GM23338 (cell line): ENCODE results near the gene CKB. TPM values are rescaled to one million over a fixed set of nuclear protein-coding genes. Genes with fewer than 3 reads are reported as not detected.

Experiments used
- ATAC-seq: fragments of 200-7000 bp; cut with Tn5 transposase; 3 replicates; pipeline ENCODE4 v1.9.1; 2020
- DNase-seq: peaks from one replicate; pipeline ENCODE4 v3.0.0-alpha.2; 2015; ENCODE audit warnings: low spot score
- H2AFZ ChIP-seq: fragments of 200-600 bp; sonication (generic); 2 replicates; pipeline ENCODE4 v1.8.0; 2016; ENCODE audit warnings: antibody characterized with exemption, mild to moderate bottlenecking, moderate library complexity
- H3F3A ChIP-seq: fragments of 200-600 bp; sonication (generic); replicated peaks from 2 replicates; pipeline ENCODE4 v1.8.0; 2017; ENCODE audit warnings: antibody characterized with exemption, mixed run types, low read depth
- H3K27ac ChIP-seq: fragments of 200-600 bp; sonication (generic); 2 replicates; pipeline ENCODE4 v1.6.1; 2016; ENCODE audit warnings: low read depth
- H3K27me3 ChIP-seq: fragments of 200-600 bp; sonication (generic); 2 replicates; pipeline ENCODE4 v1.8.0; 2016; ENCODE audit warnings: mild to moderate bottlenecking, mixed run types, moderate library complexity; ENCODE audit not compliant: insufficient read depth
- H3K36me3 ChIP-seq: fragments of 200-600 bp; sonication (generic); 2 replicates; pipeline ENCODE4 v1.8.0; 2016; ENCODE audit warnings: mild to moderate bottlenecking; ENCODE audit not compliant: insufficient read depth
- H3K4me1 ChIP-seq: fragments of 200-600 bp; sonication (generic); 2 replicates; pipeline ENCODE4 v1.8.0; 2016; ENCODE audit warnings: mild to moderate bottlenecking, moderate library complexity; ENCODE audit not compliant: insufficient read depth
- H3K4me2 ChIP-seq: fragments of 200-600 bp; sonication (generic); 2 replicates; pipeline ENCODE4 v1.7.1; 2017; ENCODE audit warnings: mixed run types
- H3K4me3 ChIP-seq: fragments of 200-600 bp; sonication (generic); 2 replicates; pipeline ENCODE4 v1.6.1; 2016; ENCODE audit warnings: mixed run types
- H3K79me2 ChIP-seq: fragments of 200-600 bp; sonication (generic); replicated peaks from 2 replicates; pipeline ENCODE4 v1.8.0; 2017; ENCODE audit warnings: mild to moderate bottlenecking; ENCODE audit not compliant: insufficient read depth
- H3K9me2 ChIP-seq: fragments of 200-600 bp; sonication (generic); 2 replicates; pipeline ENCODE4 v1.8.0; 2017; ENCODE audit not compliant: insufficient read depth
- H4K20me1 ChIP-seq: fragments of 200-600 bp; sonication (generic); replicated peaks from 2 replicates; pipeline ENCODE4 v1.8.0; 2017; ENCODE audit warnings: mild to moderate bottlenecking; ENCODE audit not compliant: insufficient read depth
- H3K27ac Mint-ChIP-seq: 2 replicates; pipeline ENCODE4 v1.8.0; 2020; ENCODE audit warnings: inconsistent platforms, mild to moderate bottlenecking, moderate library complexity, mixed read lengths
- H3K27me3 Mint-ChIP-seq: 3 replicates; pipeline ENCODE4 v1.8.0; 2022; ENCODE audit warnings: low read depth, mild to moderate bottlenecking, moderate library complexity, mixed read lengths, inconsistent platforms; ENCODE audit not compliant: insufficient read depth, poor library complexity
- H3K36me3 Mint-ChIP-seq: 3 replicates; pipeline ENCODE4 v1.8.0; 2021; ENCODE audit warnings: low read depth, mild to moderate bottlenecking, inconsistent platforms, moderate library complexity, mixed read lengths
- H3K4me1 Mint-ChIP-seq: 3 replicates; pipeline ENCODE4 v1.8.0; 2020; ENCODE audit warnings: mild to moderate bottlenecking, inconsistent platforms, mixed read lengths
- H3K4me3 Mint-ChIP-seq: 3 replicates; pipeline ENCODE4 v1.8.0; 2021; ENCODE audit warnings: moderate library complexity, mild to moderate bottlenecking, inconsistent platforms, mixed read lengths
- H3K9me3 Mint-ChIP-seq: 3 replicates; pipeline ENCODE4 v1.8.0; 2020; ENCODE audit warnings: moderate library complexity, mild to moderate bottlenecking, inconsistent platforms, mixed read lengths
- CREB1 ChIP-seq: fragments of 250-450 bp; sonication (Bioruptor Pico); IDR thresholded peaks from 2 replicates; pipeline ENCODE4 v1.5.0; 2020; ENCODE audit warnings: low read depth, mild to moderate bottlenecking, moderate library complexity
- CTCF ChIP-seq, 2 experiments: fragments of 200-600 bp in 1 of 2; sonication (generic) in 1 of 2; conservative IDR thresholded peaks; 2 replicates each; pipeline versions ENCODE4 v1.5.1 to v1.6.1; 2016 to 2017; ENCODE audit warnings: antibody characterized with exemption in 2 of 2, low read depth in 2 of 2, mild to moderate bottlenecking in 2 of 2, moderate library complexity in 1 of 2
- ETS1 ChIP-seq: IDR thresholded peaks from 2 replicates; pipeline ENCODE4 v1.6.1; 2016; ENCODE audit warnings: antibody characterized with exemption
- EZH2phosphoT487 ChIP-seq: fragments of 200-600 bp; sonication (generic); IDR thresholded peaks from one replicate; pipeline ENCODE4 v1.8.1; 2018; ENCODE audit warnings: antibody characterized with exemption; ENCODE audit not compliant: unreplicated experiment
- NANOG ChIP-seq: IDR thresholded peaks from 2 replicates; pipeline ENCODE4 v1.6.1; 2016; ENCODE audit warnings: antibody characterized with exemption, borderline replicate concordance
- POLR2AphosphoS5 ChIP-seq: IDR thresholded peaks from 2 replicates; pipeline ENCODE4 v1.6.1; 2016; ENCODE audit warnings: antibody characterized with exemption, low read depth
- REST ChIP-seq: IDR thresholded peaks from one replicate; pipeline ENCODE4 v1.6.1; 2018; ENCODE audit warnings: antibody characterized with exemption; ENCODE audit not compliant: unreplicated experiment
- ZNF331 ChIP-seq: fragments of 250-450 bp; sonication (Bioruptor Pico); IDR thresholded peaks from 2 replicates; pipeline ENCODE4 v1.5.0; 2020; ENCODE audit warnings: low read depth, mild to moderate bottlenecking, moderate library complexity
- ZNF462 ChIP-seq: fragments of 250-450 bp; sonication (Bioruptor Pico); IDR thresholded peaks from 2 replicates; pipeline ENCODE4 v1.5.0; 2020; ENCODE audit warnings: mild to moderate bottlenecking, moderate library complexity
- polyA plus RNA-seq: library from polyadenylated mRNA; unstranded; fragments of >200 nt; fragmentation: Nextera tagmentation; extraction: Ambion mirVana; gene quantifications from 2 replicates; pipeline ENCODE4 v1.2.1, GENCODE V29; 2016
- total RNA-seq: library from RNA; depleted of rRNA; stranded (reverse); fragments of >200 nt; shearing (Covaris generic); gene quantifications from 2 replicates; pipeline ENCODE4 v1.2.3, GENCODE V29; 2014

CKB gene
- total and polyA plus RNA-seq, 2 experiments from 2014 or later, result 604 to 852 TPM

GRCh38 chr14:103545915-103546651 is 23.5 kb upstream of the CKB start:
- Mint-ChIP-seq H3K27me3 (peaks cover 10% of the 10 kb centered on the region), H3K4me3 (no peak overlapping the region), H3K9me3 (no peaks in the 10 kb centered on the region), H3K27ac (no peak overlapping the region), H3K4me1 (peaks cover 9% of the 10 kb centered on the region; the same call in 1 of the 3 replicates), H3K36me3 (no peaks in the 10 kb centered on the region)
- Histone ChIP-seq H3K27ac (no peak overlapping the region), H3K9me2 (no peaks in the 10 kb centered on the region), H2AFZ (no peak overlapping the region), H3F3A (0 out of 2 replicates have a peak, but pooled peaks cover 3% of the 10 kb centered on the region), H4K20me1 (no peaks in the 10 kb centered on the region), H3K4me1 (peaks cover 18% of the 10 kb centered on the region), H3K79me2 (no peaks in the 10 kb centered on the region), H3K36me3 (no peaks in the 10 kb centered on the region), H3K4me3 (no peak overlapping the region), H3K4me2 (no peak overlapping the region), H3K27me3 (no peaks in the 10 kb centered on the region)
- ATAC-seq (no peak), DNase-seq (no peak)
- no peak for TF ChIP-seq EZH2phosphoT487
- TF ChIP-seq CTCF (conservative IDR thresholded peaks at IDR 0.05; ENCODE audit: low read depth in 2 of 2), result no peak
- TF ChIP-seq ETS1, result no peak
- no peak for TF ChIP-seq POLR2AphosphoS5
- TF ChIP-seq ZNF462, result no peak
- TF ChIP-seq NANOG, result no peak
- TF ChIP-seq CREB1, result no peak
- no peak for TF ChIP-seq REST
- TF ChIP-seq ZNF331, result no peak
